OCI-LY7 (cell line): Measurements from ENCODE around the gene GADL1. TPM values are rescaled to one million over a fixed set of nuclear protein-coding genes. Genes with fewer than 3 reads are reported as not detected.

ENCODE experiments used
- BruUV-seq: library from RNA; stranded (reverse); fragments of 400-500 nt; replicated peaks from 2 replicates; lab custom pipeline; 2021; lab: Mats Ljungman, UMichigan
- CTCF ChIA-PET: fragments of 300-600 bp; sonication (Branson Sonifier 250); formaldehyde crosslinking; loops from one replicate; lab custom pipeline; 2022; ENCODE audit warnings: antibody characterized with exemption; ENCODE audit not compliant: unreplicated experiment; lab: Charles Lee
- POLR2A ChIA-PET: fragments of 300-600 bp; sonication (Branson Sonifier 250); formaldehyde crosslinking; loops from one replicate; lab custom pipeline; 2022; ENCODE audit warnings: antibody characterized with exemption; lab: Charles Lee
- DNase-seq: peaks from one replicate; pipeline ENCODE4 v3.0.0-alpha.2; 2015; ENCODE audit warnings: low spot score
- H2AFZ ChIP-seq: fragments of 200-600 bp; sonication (generic), shearing (Covaris generic); 2 replicates; pipeline ENCODE4 v1.6.1; 2014; ENCODE audit warnings: mild to moderate bottlenecking, antibody characterized with exemption, low read length, moderate library complexity
- H3K27ac ChIP-seq: fragments of 200-600 bp; sonication (generic); 2 replicates; pipeline ENCODE4 v1.5.1; 2014; ENCODE audit warnings: mixed run types, low read depth, mild to moderate bottlenecking, moderate library complexity, low read length, inconsistent platforms; ENCODE audit not compliant: poor library complexity, severe bottlenecking
- H3K36me3 ChIP-seq: fragments of 200-600 bp; sonication (generic); 2 replicates; pipeline ENCODE4 v1.6.1; 2014; ENCODE audit warnings: mild to moderate bottlenecking, antibody characterized with exemption, low read length, moderate library complexity, mixed read lengths; ENCODE audit not compliant: insufficient read depth
- H3K4me1 ChIP-seq: fragments of 200-600 bp; sonication (generic); 2 replicates; pipeline ENCODE4 v1.5.1; 2014; ENCODE audit warnings: mild to moderate bottlenecking, low read length; ENCODE audit not compliant: insufficient read depth, poor library complexity, severe bottlenecking
- H3K4me2 ChIP-seq: fragments of 200-600 bp; sonication (generic); 2 replicates; pipeline ENCODE4 v1.6.1; 2014; ENCODE audit warnings: mild to moderate bottlenecking, low read length
- H3K4me3 ChIP-seq: fragments of 200-600 bp; sonication (generic); 2 replicates; pipeline ENCODE4 v1.5.1; 2014; ENCODE audit warnings: mild to moderate bottlenecking, low read depth, low read length; ENCODE audit not compliant: poor library complexity, severe bottlenecking
- H3K79me2 ChIP-seq: fragments of 200-600 bp; sonication (generic); 2 replicates; pipeline ENCODE4 v1.6.1; 2016; ENCODE audit warnings: low read depth, mild to moderate bottlenecking, low read length, moderate library complexity, mixed read lengths; ENCODE audit not compliant: insufficient read depth
- H3K9me2 ChIP-seq: fragments of 200-600 bp; sonication (generic); 2 replicates; pipeline ENCODE4 v1.6.1; 2016; ENCODE audit warnings: mild to moderate bottlenecking, low read length, mixed read lengths; ENCODE audit not compliant: insufficient read depth
- H3K9me3 ChIP-seq: fragments of 200-600 bp; sonication (generic); 2 replicates; pipeline ENCODE4 v1.6.1; 2014; ENCODE audit warnings: mild to moderate bottlenecking, mixed run types, low read length, mixed read lengths
- H4K20me1 ChIP-seq: fragments of 200-600 bp; sonication (generic); 2 replicates; pipeline ENCODE4 v1.6.1; 2014; ENCODE audit warnings: mild to moderate bottlenecking, antibody characterized with exemption, low read length, moderate library complexity, mixed read lengths; ENCODE audit not compliant: insufficient read depth
- EZH2phosphoT487 ChIP-seq: fragments of 200-600 bp; sonication (generic); IDR thresholded peaks from 2 replicates; pipeline ENCODE4 v1.6.1; 2018; ENCODE audit warnings: low read depth, borderline replicate concordance, mild to moderate bottlenecking, mixed run types, antibody characterized with exemption, low read length, moderate library complexity, mixed read lengths
- intact Hi-C: fragments of 100-400 bp; cut with micrococcal nuclease; formaldehyde crosslinking; loops from one replicate; pipeline ENCODE4 v1.10.0; 2022; ENCODE audit not compliant: unreplicated experiment
- total RNA-seq, 2 experiments: library from RNA; depleted of rRNA in 1 of 2; stranded (reverse); fragments of >200 nt in 1 of 2; shearing (Covaris generic) in 1 of 2; gene quantifications; 2 replicates each; pipeline ENCODE4 v1.2.3, GENCODE V29; 2014 to 2022
- TF ChIP-seq, protein P1 (sequence below): fragments of 200-600 bp; sonication (generic); conservative IDR thresholded peaks from 2 replicates; pipeline ENCODE4 v1.5.1; 2014; ENCODE audit warnings: mild to moderate bottlenecking, antibody characterized with exemption, low read length, moderate library complexity, mixed read lengths

Gene GADL1
- total RNA-seq, 2 experiments from 2014 or later: not detected

DNA sequence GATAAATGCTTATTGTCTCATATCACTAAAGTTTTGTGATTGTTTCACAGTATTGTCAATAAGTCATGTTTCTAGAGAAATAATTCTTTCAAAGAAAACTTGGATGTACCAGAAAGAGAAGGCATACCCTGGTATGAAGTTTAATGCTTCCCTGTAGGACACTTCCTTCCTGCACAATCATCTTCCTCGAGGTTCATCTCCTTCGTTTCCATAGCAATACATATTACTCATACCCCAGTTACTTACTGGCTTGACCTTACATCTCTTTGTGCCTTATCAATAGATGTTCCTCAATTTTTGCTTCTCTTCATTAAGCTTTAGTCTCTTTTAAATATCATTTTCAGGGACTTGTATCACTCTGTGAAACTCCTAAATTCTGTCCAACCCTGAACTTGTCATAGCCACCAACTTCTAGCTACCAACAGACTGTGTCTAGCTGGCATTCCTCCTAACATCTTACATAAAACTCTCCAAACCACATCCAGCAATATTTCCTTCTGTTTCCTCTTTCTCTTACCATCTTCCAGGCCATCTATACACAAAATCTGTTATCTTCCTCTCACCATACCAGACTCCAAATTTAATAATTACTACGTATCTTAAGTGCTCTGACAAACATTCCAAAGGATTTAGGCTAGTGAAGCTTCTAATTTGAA, 134.3 kb downstream of the GADL1 start:
- intact Hi-C loops: no loop called here
- Histone ChIP-seq H3K27ac (no peak overlapping the region), H4K20me1 (no peaks in the 10 kb centered on the region), H3K79me2 (no peaks in the 10 kb centered on the region), H3K9me2 (no peaks in the 10 kb centered on the region), H3K4me1 (no peaks in the 10 kb centered on the region), H3K4me2 (no peak overlapping the region), H3K36me3 (no peaks in the 10 kb centered on the region), H3K4me3 (no peak overlapping the region), H2AFZ (no peak overlapping the region), H3K9me3 (no peaks in the 10 kb centered on the region)
- CTCF ChIA-PET: no interaction called here
- no peak for TF ChIP-seq EZH2phosphoT487
- TF ChIP-seq, protein P1, sequence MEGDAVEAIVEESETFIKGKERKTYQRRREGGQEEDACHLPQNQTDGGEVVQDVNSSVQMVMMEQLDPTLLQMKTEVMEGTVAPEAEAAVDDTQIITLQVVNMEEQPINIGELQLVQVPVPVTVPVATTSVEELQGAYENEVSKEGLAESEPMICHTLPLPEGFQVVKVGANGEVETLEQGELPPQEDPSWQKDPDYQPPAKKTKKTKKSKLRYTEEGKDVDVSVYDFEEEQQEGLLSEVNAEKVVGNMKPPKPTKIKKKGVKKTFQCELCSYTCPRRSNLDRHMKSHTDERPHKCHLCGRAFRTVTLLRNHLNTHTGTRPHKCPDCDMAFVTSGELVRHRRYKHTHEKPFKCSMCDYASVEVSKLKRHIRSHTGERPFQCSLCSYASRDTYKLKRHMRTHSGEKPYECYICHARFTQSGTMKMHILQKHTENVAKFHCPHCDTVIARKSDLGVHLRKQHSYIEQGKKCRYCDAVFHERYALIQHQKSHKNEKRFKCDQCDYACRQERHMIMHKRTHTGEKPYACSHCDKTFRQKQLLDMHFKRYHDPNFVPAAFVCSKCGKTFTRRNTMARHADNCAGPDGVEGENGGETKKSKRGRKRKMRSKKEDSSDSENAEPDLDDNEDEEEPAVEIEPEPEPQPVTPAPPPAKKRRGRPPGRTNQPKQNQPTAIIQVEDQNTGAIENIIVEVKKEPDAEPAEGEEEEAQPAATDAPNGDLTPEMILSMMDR: no peak
- no peak for DNase-seq
- BruUV-seq: no TSS peak
- POLR2A ChIA-PET: interaction anchor here (0.5 to 1.0 kb wide), 4 partner anchors 8 to 157 kb away, joined by 3 read pairs; no protein-coding TSS in a partner anchor

DNA sequence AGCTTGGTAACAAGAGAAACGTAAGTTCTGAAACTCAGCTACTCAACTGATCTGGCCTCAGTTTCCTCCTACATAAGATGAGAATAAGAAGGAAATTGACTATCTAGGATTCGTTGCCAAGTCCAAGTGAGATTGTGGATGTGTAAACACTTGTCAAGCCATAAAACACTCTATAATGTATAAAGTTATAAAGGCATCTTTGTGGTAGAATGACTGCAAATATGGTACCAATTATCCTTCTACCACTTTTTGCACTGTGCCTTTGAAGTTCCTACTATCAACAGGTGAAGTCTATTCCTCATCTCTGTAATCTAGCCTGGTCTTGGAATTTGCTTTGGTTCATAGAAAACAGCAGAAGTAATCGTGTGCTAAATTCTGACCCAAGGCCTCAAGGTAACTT, 138.2 kb downstream of the GADL1 start:
- TF ChIP-seq EZH2phosphoT487: no peak
- TF ChIP-seq, protein P1: no peak
- intact Hi-C loops: loop anchor here (10.0 kb wide), 1 partner anchor 711 kb away; no protein-coding TSS in a partner anchor
- H3K4me2 ChIP-seq: no peak overlapping the region
- H3K36me3 ChIP-seq: no peaks in the 10 kb centered on the region
- no peaks in the 10 kb centered on the region for H3K4me1 ChIP-seq
- no peaks in the 10 kb centered on the region for H3K9me2 ChIP-seq
- no TSS peak for BruUV-seq
- no peak overlapping the region for H3K27ac ChIP-seq
- no peaks in the 10 kb centered on the region for H3K9me3 ChIP-seq
- ChIA-PET POLR2A (interaction anchor here (0.5 to 0.7 kb wide), 2 partner anchors 20 to 30 kb away, joined by 3 read pairs; no protein-coding TSS in a partner anchor), CTCF (no interaction called here)
- H3K79me2 ChIP-seq: no peaks in the 10 kb centered on the region
- H2AFZ ChIP-seq: no peak overlapping the region
- DNase-seq: no peak
- no peaks in the 10 kb centered on the region for H4K20me1 ChIP-seq
- H3K4me3 ChIP-seq: no peak overlapping the region

DNA sequence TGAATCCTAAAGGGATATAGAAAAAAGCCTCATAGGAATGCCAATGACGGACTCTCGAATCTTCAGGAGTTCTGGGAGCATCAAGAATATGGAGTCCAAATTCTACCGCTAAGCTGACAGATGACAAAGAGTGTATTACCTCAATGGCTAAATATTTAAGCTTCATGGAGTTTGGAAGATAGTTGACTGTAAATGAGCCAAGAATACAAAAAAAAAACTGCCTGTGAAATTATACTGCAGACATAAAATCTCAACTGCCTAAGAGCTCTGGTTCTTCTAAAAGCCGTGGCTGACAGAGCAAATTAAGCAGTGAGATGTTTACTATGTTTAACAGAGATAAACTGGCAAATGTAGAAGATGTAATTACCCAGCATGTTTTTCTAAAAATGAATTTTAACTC, 140.0 kb downstream of the GADL1 start:
- intact Hi-C loops: loop anchor here (5.0 to 10.0 kb wide), 2 partner anchors 642 to 710 kb away; no protein-coding TSS in a partner anchor
- no peak overlapping the region for H3K4me2 ChIP-seq
- H2AFZ ChIP-seq: no peak overlapping the region
- H3K79me2 ChIP-seq: no peaks in the 10 kb centered on the region
- no peaks in the 10 kb centered on the region for H3K4me1 ChIP-seq
- H3K27ac ChIP-seq: no peak overlapping the region
- DNase-seq: no peak
- no peaks in the 10 kb centered on the region for H3K9me2 ChIP-seq
- no peak overlapping the region for H3K4me3 ChIP-seq
- ChIA-PET POLR2A (interaction anchor here (0.7 to 0.8 kb wide), 2 partner anchors 47 to 61 kb away, joined by 3 read pairs; no protein-coding TSS in a partner anchor), CTCF (no interaction called here)
- no peaks in the 10 kb centered on the region for H4K20me1 ChIP-seq
- H3K36me3 ChIP-seq: no peaks in the 10 kb centered on the region
- H3K9me3 ChIP-seq: no peaks in the 10 kb centered on the region
- TF ChIP-seq, protein P1: no peak
- no peak for TF ChIP-seq EZH2phosphoT487
- no TSS peak for BruUV-seq
